Stimulated activated CD4-positive, alpha-beta T cell treated with anti-CD3 and anti-CD28 coated beads, TNF-alpha, amount 100 ng/mL, for 1 hour (primary cell): ENCODE data around the gene MEGF11.

Experiments used
- DNase-seq, 3 donors: peaks; one replicate each; pipeline ENCODE4 v3.0.0-alpha.2; 2020; ENCODE audit warnings: low read depth in 3 of 3, low spot score in 1 of 3

MEGF11 gene

GRCh38 chr15:66253418-66254088 lies at the start of gene MEGF11:
TSS of gene MEGF11 (minus strand) at chr15:66253750. CDS start at chr15:66128403, 125,347 bp downstream.
- no peak for DNase-seq

GRCh38 chr15:66302489-66303278 lies 49.1 kb upstream of the MEGF11 start:
- DNase-seq = no peak

- DNase-seq = no peak
These were observed 45.3 kb upstream of the MEGF11 start for GRCh38 chr15:66298803-66299251.

- no peak for DNase-seq
These were observed 42.6 kb upstream of the MEGF11 start for GRCh38 chr15:66296186-66296585.

- no peak for DNase-seq
These were observed 41.3 kb upstream of the MEGF11 start for GRCh38 chr15:66294932-66295235.

- no peak for DNase-seq
These were observed 40.8 kb upstream of the MEGF11 start for GRCh38 chr15:66294157-66294931.

GRCh38 chr15:66293419-66294156 lies 40.0 kb upstream of the MEGF11 start, which contains the start of gene DIS3L:
TSS of gene DIS3L (plus strand) at chr15:66293568. CDS start at chr15:66293597, 29 bp downstream.
- peak; percentile 13 to 54 (median 34) for DNase-seq

- DNase-seq = no peak
These were observed 39.2 kb upstream of the MEGF11 start for GRCh38 chr15:66292571-66293418.

- no peak for DNase-seq
These were observed 38.4 kb upstream of the MEGF11 start for GRCh38 chr15:66291816-66292570.

GRCh38 chr15:66290518-66290917 lies 37.0 kb upstream of the MEGF11 start:
- DNase-seq = no peak

GRCh38 chr15:66290007-66290406 lies 36.5 kb upstream of the MEGF11 start:
- DNase-seq = no peak

GRCh38 chr15:66288551-66289185 lies 35.1 kb upstream of the MEGF11 start:
- DNase-seq = no peak

- no peak for DNase-seq
These were observed 34.5 kb upstream of the MEGF11 start for GRCh38 chr15:66288093-66288492.

- DNase-seq = no peak
These were observed 34.0 kb upstream of the MEGF11 start for GRCh38 chr15:66287461-66288057.

GRCh38 chr15:66285533-66286280 lies 32.2 kb upstream of the MEGF11 start:
- DNase-seq = no peak

- DNase-seq = no peak
These were observed 30.7 kb upstream of the MEGF11 start for GRCh38 chr15:66284271-66284670.

GRCh38 chr15:66278671-66279070 lies 25.1 kb upstream of the MEGF11 start:
- no peak for DNase-seq

- DNase-seq = no peak
These were observed 24.5 kb upstream of the MEGF11 start for GRCh38 chr15:66278056-66278455.
